ENCODE measurements around the gene C16orf92.
"Not testable (repeated sequence)": the region's sequence is repeated elsewhere in the genome, so short reads cannot be mapped to it uniquely, and the experiment has no call there.

GRCh38 chr16:30017937-30018336 is 5.1 kb upstream of the C16orf92 start:
- not testable (repeated sequence) for TF ChIP-seq CTCF (IDR thresholded peaks at IDR 0.05); REST (IDR thresholded peaks at IDR 0.05; ENCODE audit: insufficient read depth in 1 of 2, low read depth in 2 of 2, low read length in 1 of 2)
